Thoracic aorta (tissue), 2 donors: ENCODE results near the gene PCCA. TPM values are rescaled to one million over a fixed set of nuclear protein-coding genes. Genes with fewer than 3 reads are reported as not detected.

ENCODE experiments used
- ATAC-seq: fragments of 150-250 bp; one replicate; pipeline ENCODE4 v1.8.0; 2017; ENCODE audit warnings: low read depth; ENCODE audit not compliant: insufficient number of reproducible peaks, low FRiP score
- DNase-seq: peaks from one replicate; pipeline ENCODE4 v3.0.0-alpha.2; 2020; ENCODE audit warnings: low spot score
- H3K27ac ChIP-seq, 2 donors: fragments of 200-600 bp; sonication (generic); 1 replicate in 1 of 2; 2 replicates in 1 of 2; pipeline ENCODE4 v1.5.1; 2016; ENCODE audit warnings: mild to moderate bottlenecking in 2 of 2, moderate library complexity in 2 of 2
- H3K27me3 ChIP-seq: fragments of 200-600 bp; sonication (generic); replicated peaks from 2 replicates; pipeline ENCODE4 v1.6.0; 2016; ENCODE audit warnings: mild to moderate bottlenecking; ENCODE audit not compliant: insufficient read depth
- H3K36me3 ChIP-seq: fragments of 200-600 bp; sonication (generic); one replicate; pipeline ENCODE4 v1.5.1; 2016
- H3K4me1 ChIP-seq, 2 donors: fragments of 200-600 bp; sonication (generic); 1 replicate in 1 of 2; 2 replicates in 1 of 2; pipeline versions ENCODE4 v1.5.1 to v1.6.0; 2016; ENCODE audit warnings: low read depth in 2 of 2, mild to moderate bottlenecking in 1 of 2; ENCODE audit not compliant: control insufficient read depth in 1 of 2
- H3K4me3 ChIP-seq: fragments of 200-600 bp; sonication (generic); 2 replicates; pipeline ENCODE4 v1.5.1; 2016; ENCODE audit warnings: mild to moderate bottlenecking
- H3K9me3 ChIP-seq: fragments of 200-600 bp; sonication (generic); 2 replicates; pipeline ENCODE4 v1.5.1; 2016
- CTCF ChIP-seq: fragments of 200-600 bp; sonication (generic); IDR thresholded peaks from one replicate; pipeline ENCODE4 v1.5.1; 2019; ENCODE audit warnings: antibody characterized with exemption
- total RNA-seq, 2 donors: library from RNA; depleted of rRNA; stranded (reverse); fragments of >200 nt; gene quantifications; one replicate each; pipeline versions ENCODE4 v1.1.0 to v1.2.3, GENCODE V29; 2016

The PCCA gene
- total RNA-seq, 2 donors from 2014 or later = 17.2 to 51.6 TPM

- Histone ChIP-seq H3K4me1 (peaks cover 0 to 9% of the 10 kb centered on the region in 2 donors), H3K9me3 (no peaks in the 10 kb centered on the region), H3K27me3 (no peaks in the 10 kb centered on the region), H3K36me3 (no peaks in the 10 kb centered on the region), H3K27ac (no peak overlapping the region), H3K4me3 (no peak overlapping the region)
- no peak for DNase-seq
- ATAC-seq = no peak
- TF ChIP-seq CTCF = no peak
Measured at GRCh38 chr13:100460266-100460665, 371.4 kb downstream of the PCCA start.

GRCh38 chr13:100460791-100461190 is 371.9 kb downstream of the PCCA start:
- DNase-seq (no peak), ATAC-seq (no peak)
- no peaks in the 10 kb centered on the region for H3K9me3 ChIP-seq

GRCh38 chr13:100461309-100462030 is 372.6 kb downstream of the PCCA start:
- Histone ChIP-seq H3K4me1 (peaks cover 0 to 9% of the 10 kb centered on the region in 2 donors), H3K36me3 (no peaks in the 10 kb centered on the region), H3K27ac (no peak overlapping the region), H3K27me3 (no peaks in the 10 kb centered on the region), H3K9me3 (no peaks in the 10 kb centered on the region), H3K4me3 (no peak overlapping the region)
- TF ChIP-seq CTCF = no peak
- ATAC-seq = no peak
- no peak for DNase-seq

More at GRCh38 chr13:100460791-100461190, 371.9 kb downstream of the PCCA start:
- Histone ChIP-seq H3K36me3 (no peaks in the 10 kb centered on the region), H3K27ac (no peak overlapping the region), H3K4me1 (peaks cover 0 to 9% of the 10 kb centered on the region in 2 donors), H3K4me3 (no peak overlapping the region), H3K27me3 (no peaks in the 10 kb centered on the region)
- TF ChIP-seq CTCF = no peak

- Histone ChIP-seq H3K9me3 (no peaks in the 10 kb centered on the region), H3K27me3 (no peaks in the 10 kb centered on the region), H3K36me3 (no peaks in the 10 kb centered on the region), H3K4me3 (no peak overlapping the region), H3K27ac (no peak overlapping the region), H3K4me1 (peaks cover 0 to 9% of the 10 kb centered on the region in 2 donors)
- DNase-seq = no peak
- ATAC-seq = no peak
- no peak for TF ChIP-seq CTCF
Measured at GRCh38 chr13:100464006-100464405, 375.1 kb downstream of the PCCA start.

GRCh38 chr13:100465558-100465957 is 376.7 kb downstream of the PCCA start:
- no peaks in the 10 kb centered on the region for H3K27me3 ChIP-seq
- no peaks in the 10 kb centered on the region for H3K36me3 ChIP-seq
- no peak for ATAC-seq
- no peak overlapping the region for H3K4me3 ChIP-seq
- TF ChIP-seq CTCF = no peak
- H3K27ac ChIP-seq = no peak overlapping the region
- no peak for DNase-seq
- no peaks in the 10 kb centered on the region for H3K9me3 ChIP-seq
- H3K4me1 ChIP-seq = peaks cover 0 to 9% of the 10 kb centered on the region in 2 donors
